GM18861 (cell line): ENCODE results near the gene HLA-DOA.
A peak's percentile ranks its signal among the peaks of the same experiment; 100 is the strongest.

ENCODE experiments used
- ATAC-seq: cut with Tn5 transposase; IDR thresholded peaks from one replicate; pipeline ENCODE4 v1.9.1; 2021; ENCODE audit not compliant: unreplicated experiment

The HLA-DOA gene

DNA sequence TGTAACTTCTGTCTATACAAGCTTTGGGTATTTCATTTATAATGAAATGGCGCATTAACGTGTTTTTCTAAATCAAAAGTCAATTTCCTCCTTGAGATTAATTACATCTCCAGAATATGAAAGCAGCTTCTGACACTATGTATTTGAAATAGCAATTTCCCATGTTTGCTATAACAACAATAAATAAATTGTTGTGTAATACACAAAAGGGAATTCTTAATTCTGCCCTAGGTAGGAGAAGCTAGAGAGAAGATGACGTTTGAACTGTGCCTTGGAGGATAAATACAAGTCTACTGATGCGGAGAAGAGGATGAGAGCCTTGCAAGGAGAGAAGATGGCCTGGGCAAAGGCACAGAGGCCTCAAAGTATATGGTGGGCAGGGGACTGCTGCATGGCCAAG lies 7.6 kb upstream of the HLA-DOA start:
- no peak for ATAC-seq

DNA sequence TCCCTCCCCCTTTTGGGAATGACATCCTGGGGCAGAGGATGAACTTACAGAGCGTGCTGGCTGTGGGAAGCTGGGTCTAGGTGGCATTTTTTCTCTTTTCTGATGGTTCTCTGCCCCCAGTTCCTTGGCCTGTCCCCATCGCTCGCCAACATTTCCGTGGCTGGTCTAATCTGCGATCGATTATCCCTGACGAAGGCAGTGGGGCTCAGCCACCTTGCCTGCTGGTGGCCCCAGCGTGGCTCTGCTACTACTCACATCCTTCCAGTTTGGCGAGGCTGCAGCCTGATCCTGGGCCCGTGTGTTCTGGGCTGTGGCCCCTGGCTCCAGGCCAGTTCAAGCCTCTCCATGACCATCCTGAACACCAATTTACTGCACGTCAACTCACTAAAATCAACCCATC lies 6.4 kb upstream of the HLA-DOA start:
- no peak for ATAC-seq

DNA sequence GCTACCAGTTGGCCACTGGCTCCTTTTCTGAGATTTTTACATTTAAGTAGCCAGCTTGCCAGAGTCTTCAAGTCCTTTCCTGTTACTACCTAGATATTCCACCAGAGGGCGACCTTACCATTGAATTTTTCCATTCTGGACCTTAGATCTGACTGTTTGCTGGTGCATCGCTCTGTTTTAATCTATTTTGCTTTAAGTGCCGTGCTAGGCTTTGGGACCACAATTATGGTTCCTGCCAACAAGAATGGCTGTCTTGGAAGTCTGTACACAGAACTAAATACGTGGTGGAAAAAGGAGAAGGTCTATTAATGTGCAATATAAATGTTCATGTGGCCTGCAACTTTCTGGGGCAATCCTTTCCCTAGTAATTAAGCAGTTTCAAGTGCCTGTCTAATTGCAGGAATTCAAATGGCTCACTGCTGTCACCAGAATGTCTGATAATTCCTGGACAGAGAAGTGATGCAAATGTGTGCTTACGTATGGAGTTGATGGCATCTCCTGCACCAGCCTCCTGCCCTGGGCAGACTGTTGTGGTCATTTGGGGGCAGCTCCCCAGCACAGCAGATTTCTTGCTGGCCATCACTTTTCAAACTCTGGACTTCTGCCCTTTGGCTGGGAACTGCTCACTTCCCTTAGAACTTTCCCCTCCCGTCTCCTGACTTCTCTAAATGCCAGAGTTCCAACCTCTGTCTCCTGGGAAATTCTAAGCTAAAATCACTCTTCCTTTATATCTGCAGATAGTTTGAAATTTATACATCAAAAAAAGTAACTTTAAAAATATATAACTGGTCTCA lies 5.6 kb upstream of the HLA-DOA start:
- no peak for ATAC-seq

DNA sequence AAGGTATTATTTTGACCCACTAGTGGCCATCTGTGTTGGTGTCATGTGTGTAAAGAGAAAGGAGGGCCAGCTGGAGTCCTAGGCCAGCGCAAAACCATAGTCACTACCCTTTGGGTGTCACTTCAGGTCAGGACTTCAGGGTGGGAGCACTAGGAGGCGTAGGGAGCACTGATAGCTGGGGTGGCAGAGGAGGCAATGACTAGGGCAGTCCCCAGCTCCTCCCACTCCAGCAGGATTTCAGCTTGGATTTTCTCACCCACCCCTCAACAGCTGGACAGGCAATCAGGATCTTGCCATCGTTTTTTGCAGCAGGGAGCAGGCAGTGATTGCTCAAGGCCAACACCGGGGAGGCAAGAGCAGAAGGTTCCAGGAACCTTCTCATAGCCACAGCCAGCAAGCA lies 4.2 kb upstream of the HLA-DOA start:
- ATAC-seq: no peak

DNA sequence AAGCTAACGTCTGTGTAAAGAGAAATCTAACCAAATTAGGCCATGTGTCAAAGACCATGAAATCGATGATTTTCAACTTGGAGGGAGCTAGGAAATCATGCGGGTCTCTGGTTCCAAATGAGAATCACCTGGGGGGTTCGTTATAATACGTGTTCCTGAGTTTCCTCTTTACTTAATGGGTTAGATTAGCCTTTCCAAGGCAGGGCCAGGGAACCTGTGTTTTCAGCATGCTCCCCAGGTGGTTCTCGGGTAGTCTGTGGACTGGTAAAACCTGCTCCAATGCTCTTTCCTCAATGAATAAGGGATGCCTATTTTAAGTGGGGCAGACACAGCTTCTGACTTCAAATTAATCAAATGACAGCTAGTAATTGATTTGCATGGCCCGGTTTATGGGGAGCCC lies 965 bp upstream of the HLA-DOA start:
- ATAC-seq: no peak

DNA sequence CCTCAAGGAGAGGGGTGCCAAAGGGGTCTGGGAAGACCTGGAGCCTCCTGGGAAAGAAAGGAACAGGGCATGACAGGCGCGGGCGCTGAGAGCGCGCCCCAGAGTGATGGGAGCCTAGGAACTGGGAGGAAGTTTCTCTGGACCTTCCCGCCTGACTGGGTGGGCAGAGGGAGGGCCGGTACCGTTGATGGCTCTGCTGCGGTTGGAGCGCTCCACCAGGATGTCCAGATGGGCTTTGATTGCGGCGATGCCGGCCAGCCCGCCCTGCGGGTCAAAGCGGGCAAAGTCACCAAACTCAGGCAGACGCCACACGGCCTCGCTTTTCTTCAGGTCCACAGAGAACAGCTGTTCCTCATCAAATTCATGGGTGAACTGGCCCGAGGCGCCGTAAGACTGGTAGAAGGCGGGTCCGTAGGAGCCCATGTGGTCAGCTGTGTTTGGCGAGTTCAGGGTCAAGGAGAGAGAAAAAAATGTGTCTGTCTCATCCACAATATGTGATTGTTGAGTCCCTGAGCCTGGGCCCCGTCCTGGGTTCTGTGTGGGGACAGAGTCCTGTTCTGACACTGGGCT lies 1.5 kb downstream of the HLA-DOA start:
- no peak for ATAC-seq

- no peak for ATAC-seq
Measured at GRCh38 chr6:33004940-33005339, 4.5 kb downstream of the HLA-DOA start.

GRCh38 chr6:33001685-33002084 lies 7.7 kb downstream of the HLA-DOA start:
- ATAC-seq: no peak

DNA sequence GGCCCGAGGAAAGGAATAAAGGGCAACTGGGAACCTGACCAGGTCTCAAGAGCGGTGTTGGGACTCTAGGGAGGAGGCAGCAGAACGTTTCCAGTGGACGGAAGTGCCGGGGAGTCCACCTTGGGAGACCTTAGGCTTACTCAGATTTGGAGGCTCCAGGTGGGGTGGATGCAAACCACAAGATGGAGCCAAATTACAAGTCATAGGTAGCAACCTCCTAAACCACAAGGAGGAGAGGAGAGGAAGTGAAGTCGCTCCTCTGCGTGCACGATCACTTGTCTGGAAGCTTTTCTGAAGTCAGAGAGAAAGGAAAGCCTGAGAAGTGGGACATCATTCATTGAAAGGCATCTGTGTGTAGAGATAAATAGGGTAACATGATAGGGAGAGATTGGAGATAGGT lies 9.3 kb downstream of the HLA-DOA start:
- no peak for ATAC-seq

GRCh38 chr6:32995448-32995847 lies 13.9 kb downstream of the HLA-DOA start:
- no peak for ATAC-seq

GRCh38 chr6:32993363-32993973 lies 15.9 kb downstream of the HLA-DOA start:
- no peak for ATAC-seq

- no peak for ATAC-seq
Measured at GRCh38 chr6:32991972-32992371, 17.4 kb downstream of the HLA-DOA start.

DNA sequence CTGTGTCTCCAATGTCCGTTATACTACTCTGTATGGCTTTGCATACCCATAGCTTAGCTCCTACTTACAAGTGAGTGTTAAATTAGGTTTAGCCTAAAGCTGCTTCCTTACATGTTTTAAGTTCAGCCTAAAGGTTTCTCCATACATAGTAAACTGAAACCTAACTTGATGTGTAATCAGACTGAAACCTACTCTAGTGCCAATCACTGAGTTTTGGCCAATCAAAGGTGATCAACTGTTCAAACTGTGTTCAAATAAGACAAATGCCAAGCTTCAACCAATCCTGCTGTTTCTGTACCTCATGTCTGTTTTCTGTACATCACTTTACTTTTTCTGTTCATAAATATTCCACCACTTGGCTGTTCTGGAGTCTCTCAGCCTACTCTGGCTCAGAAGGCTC lies 20.0 kb downstream of the HLA-DOA start:
- no peak for ATAC-seq

DNA sequence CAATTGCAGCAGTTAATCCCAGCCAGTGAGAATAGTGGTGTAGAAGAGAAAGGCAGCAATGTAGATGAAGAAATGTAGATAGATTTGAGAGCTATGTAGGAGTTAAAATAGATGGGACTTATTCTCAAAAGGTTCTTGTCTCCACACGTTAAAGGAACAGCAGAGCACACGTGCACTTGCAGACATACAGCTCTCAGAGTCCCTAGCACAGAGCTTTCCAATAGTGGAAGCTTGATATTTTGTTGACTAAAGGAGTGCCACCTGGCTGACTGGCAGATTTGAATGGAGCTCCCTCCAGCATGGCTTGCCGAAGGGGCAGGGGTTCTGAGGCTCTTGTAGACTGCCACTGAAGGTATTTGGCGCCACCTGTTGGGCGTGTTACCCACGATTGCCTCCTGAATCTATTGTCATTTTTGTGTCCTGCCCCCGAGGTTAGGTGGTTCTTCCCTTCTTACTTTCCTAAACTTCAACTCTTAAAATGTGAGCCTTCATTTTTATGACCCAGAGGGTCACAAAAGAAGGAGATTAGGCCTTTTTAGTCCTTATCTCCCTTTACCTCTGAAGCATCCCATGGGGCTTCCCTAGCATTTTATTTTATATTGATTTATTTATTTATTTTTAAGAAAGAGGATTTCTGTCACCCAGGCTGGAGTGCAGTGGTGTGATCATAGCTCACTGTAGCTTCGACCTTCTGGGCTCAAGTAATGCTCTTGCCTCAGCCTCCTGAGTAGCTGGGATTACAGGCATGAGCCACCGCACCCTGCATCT lies 24.6 kb downstream of the HLA-DOA start:
- peak; percentile 54 for ATAC-seq

- ATAC-seq: no peak
Measured at GRCh38 chr6:32983964-32984621, 25.3 kb downstream of the HLA-DOA start.

GRCh38 chr6:32983493-32983848 lies 25.9 kb downstream of the HLA-DOA start:
- ATAC-seq: no peak

DNA sequence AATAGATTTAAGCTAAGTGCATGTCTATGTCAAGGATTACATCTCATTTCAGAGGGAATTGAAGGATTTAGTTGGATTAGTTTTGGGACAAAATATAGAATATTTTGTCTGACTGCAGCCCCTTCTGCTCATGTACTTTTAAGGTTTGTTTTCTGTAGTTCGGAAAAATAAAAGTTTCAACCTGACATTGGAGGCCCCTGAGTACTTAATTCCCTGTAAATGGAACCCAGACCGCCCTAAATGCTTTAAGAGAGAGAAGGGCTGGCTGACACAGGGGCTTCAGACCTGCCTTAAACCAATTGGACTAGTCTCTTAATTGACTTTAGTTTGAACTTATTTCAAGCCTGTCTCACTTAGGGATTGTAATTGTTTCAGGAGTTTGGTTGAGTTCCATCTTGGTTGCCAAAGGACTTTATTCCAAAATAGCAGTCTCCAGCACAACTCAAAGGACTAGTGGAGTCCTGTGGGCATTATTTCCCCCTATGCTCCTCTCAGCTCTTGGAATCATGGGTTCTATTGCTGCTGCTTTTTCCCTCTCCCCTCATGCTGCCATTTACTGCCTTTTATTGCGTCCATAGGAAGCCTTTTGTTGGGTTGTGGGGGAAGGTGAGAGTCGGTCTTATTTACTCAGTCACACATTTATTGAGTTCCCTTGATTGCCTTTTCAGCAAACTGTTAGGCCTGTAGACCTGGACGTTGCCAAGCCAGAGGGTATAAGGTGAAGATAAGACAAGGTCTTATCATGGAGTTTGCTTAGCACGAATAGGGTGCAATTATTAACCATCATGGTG lies 26.5 kb downstream of the HLA-DOA start:
- ATAC-seq: no peak

GRCh38 chr6:32982084-32982701 lies 27.2 kb downstream of the HLA-DOA start:
- no peak for ATAC-seq

- ATAC-seq: no peak
Measured at GRCh38 chr6:32980488-32981038, 28.8 kb downstream of the HLA-DOA start.
